GM12892 (cell line): Measurements from ENCODE around the gene PIMREG.

Source experiments
- POLR2A ChIP-seq: IDR thresholded peaks from 2 replicates; pipeline ENCODE4 v1.6.1; 2011; ENCODE audit warnings: low read depth, low read length, control low read depth
- POLR2AphosphoS5 ChIP-seq: IDR thresholded peaks from 2 replicates; pipeline ENCODE4 v1.6.1; 2011; ENCODE audit warnings: low read depth, low read length, control low read depth
- TAF1 ChIP-seq: IDR thresholded peaks from 2 replicates; pipeline ENCODE4 v1.6.1; 2011; ENCODE audit warnings: low read depth, mild to moderate bottlenecking, control low read depth, low read length, borderline replicate concordance

- TF ChIP-seq POLR2A (no peak), POLR2AphosphoS5 (no peak), TAF1 (no peak)
Observed at GRCh38 chr17:6456321-6456720, 12.1 kb downstream of the PIMREG start.
